Stimulated activated naive CD4-positive, alpha-beta T cell treated with Interleukin-2 at 50 U/mL for 16 hours (primary cell): ENCODE results near the gene MYO1D.
"Not testable (repeated sequence)": the region's sequence is repeated elsewhere in the genome, so short reads cannot be mapped to it uniquely, and the experiment has no call there.

Experiments
- DNase-seq: peaks from one replicate; lab custom pipeline; 2025; lab: John Stamatoyannopoulos, UW

The MYO1D gene

GRCh38 chr17:32731556-32732295 lies 145.2 kb downstream of the MYO1D start:
- no peak for DNase-seq

DNA sequence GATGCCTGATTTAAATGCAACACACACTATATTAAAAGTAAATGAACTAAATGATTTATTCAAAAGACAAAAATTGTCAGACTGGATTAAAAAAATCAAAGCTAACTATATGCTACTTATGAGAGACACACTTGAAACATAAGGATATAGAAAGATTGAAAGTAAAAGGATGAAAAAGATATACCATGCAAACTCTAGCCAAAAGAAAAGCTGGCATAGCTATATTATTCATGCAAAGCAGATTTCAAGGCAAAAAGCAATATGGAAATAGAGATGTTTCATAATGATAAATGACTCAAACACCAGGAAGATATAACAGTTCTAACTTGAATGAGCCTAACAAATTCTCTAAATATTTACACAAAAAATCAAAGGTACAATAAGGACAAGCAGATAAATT lies 149.2 kb downstream of the MYO1D start:
- no peak for DNase-seq

- no peak for DNase-seq
These were observed 151.2 kb downstream of the MYO1D start for GRCh38 chr17:32725697-32726096.

GRCh38 chr17:32723310-32723955 lies 153.5 kb downstream of the MYO1D start:
- no peak for DNase-seq

- DNase-seq = no peak
These were observed 154.2 kb downstream of the MYO1D start for GRCh38 chr17:32722733-32723132.

DNA sequence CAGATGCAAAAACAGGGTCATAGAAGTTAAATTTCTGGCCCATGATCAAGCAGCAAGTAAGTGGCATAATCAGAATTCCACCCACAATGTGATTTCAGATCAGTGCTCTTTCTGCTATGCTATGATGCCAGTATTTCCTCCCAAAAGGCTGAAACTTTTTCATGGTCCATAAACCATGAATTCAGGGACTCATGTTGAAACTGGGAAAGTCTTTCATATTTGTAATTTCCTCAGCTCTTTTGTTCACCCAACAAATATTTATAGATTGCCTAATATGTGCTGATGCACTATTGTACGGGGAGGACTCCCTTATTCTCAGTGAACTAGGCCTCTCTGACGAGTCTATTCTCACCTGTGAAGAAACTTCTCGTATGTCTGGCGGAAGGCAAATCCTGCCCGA lies 156.3 kb downstream of the MYO1D start:
- no peak for DNase-seq

DNA sequence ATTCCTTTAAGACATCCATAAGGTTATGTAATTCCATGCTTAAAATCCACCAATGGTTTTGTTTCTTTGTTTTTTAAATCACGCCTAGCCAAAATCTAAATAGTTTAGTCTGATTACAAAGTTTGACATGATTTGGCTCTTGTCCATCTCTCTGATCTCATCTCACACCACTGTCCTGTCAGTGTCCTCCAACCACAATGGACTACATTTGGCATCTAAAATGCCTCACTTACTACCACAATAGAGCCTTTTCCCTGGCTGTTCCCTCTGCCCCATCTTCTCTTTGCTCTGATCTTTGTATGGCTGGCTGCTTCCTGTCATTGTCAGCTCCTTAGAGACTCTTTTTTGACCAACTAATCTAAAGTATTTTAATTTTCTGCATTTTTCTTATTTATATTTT lies 157.2 kb downstream of the MYO1D start:
- DNase-seq = no peak

DNA sequence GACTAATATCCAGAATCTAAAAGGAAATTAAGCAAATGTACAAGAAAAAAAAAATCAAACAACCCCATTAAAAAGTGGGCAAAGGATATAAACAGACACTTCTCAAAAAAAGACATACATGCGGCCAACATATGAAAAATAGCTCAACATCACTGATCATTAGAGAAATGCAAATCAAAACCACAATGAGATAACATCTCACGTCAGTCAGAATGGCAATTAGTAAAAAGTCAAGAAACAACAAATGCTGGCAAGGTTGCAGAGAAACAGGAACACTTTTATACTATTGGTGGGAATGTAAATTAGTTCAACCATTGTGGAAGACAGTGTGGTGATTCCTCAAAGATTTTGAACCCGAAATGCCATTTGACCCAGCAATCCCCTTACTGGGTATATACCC lies 162.0 kb downstream of the MYO1D start:
- DNase-seq = not testable (repeated sequence)

DNA sequence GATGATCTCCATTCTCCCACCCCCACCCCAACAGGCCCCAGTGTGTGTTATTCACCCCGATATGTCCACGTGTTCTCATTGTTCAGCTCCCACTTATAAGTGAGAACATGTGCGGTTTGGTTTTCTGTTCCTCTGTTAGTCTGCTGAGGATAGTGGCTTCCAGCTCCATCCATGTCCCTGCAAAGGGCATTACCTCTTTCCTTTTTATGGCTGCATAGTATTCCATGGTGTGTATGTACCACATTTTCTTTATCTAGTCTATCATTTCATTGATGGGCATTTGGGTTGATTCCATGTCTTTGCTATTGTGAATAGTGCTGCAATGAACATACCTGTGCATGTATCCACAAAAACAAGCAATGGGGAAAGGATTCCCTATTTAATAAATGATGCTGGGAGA lies 162.7 kb downstream of the MYO1D start:
- DNase-seq = not testable (repeated sequence)

- DNase-seq = no peak
These were observed 163.8 kb downstream of the MYO1D start for GRCh38 chr17:32713081-32713480.

- no peak for DNase-seq
These were observed 167.4 kb downstream of the MYO1D start for GRCh38 chr17:32709562-32709961.

DNA sequence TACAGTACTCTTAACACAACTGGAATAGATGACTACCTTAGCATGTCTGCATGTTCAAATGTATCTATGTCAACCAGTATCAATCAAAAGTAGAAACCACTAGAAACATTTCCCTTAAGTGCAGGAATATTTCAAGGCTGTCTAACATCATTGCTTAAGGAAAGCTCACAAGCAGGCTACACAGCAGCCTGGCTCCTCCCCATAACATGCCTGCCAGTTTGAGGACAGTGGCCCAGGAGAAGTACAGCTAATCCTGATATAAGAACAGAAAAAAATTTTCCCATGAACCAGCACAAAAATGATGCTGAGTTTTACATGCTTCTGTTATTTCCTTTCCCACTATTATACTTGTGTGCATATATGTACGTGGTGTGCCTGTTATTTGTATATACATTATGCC lies 175.1 kb downstream of the MYO1D start:
- DNase-seq = no peak

DNA sequence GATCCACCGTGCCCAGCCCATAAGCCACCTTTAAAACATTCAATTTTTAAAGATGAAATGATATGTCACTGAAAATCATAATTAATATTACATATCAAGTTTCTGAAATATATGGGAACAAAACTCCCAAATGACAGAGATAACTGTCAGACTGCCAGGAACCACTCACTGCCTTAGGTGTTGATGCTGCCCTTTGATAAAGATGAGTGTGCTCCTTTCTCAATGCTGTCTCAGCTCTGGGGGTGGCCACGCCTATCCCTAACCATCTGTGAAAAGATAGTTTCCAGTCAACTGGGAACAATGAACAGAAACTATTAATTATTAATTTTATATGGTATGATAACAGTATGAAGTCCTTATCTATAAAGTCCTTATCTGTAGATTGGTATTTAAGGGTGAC lies 177.7 kb downstream of the MYO1D start:
- no peak for DNase-seq

- DNase-seq = no peak
These were observed 178.9 kb downstream of the MYO1D start for GRCh38 chr17:32697728-32698625.

- no peak for DNase-seq
These were observed 180.5 kb downstream of the MYO1D start for GRCh38 chr17:32696426-32696825.

- no peak for DNase-seq
These were observed 181.1 kb downstream of the MYO1D start for GRCh38 chr17:32695864-32696263.

GRCh38 chr17:32693194-32693897 lies 183.6 kb downstream of the MYO1D start:
- no peak for DNase-seq

GRCh38 chr17:32692179-32692578 lies 184.7 kb downstream of the MYO1D start:
- DNase-seq = no peak

- DNase-seq = no peak
These were observed 187.6 kb downstream of the MYO1D start for GRCh38 chr17:32689348-32689747.

- no peak for DNase-seq
These were observed 188.7 kb downstream of the MYO1D start for GRCh38 chr17:32688221-32688620.

- no peak for DNase-seq
These were observed 192.6 kb downstream of the MYO1D start for GRCh38 chr17:32684087-32684958.
